ENCODE data around the gene ZNF451.
A peak's percentile ranks its signal among the peaks of the same experiment; 100 is the strongest.
"Not testable (repeated sequence)": the region's sequence is repeated elsewhere in the genome, so short reads cannot be mapped to it uniquely, and the experiment has no call there.

The ZNF451 gene, protein sequence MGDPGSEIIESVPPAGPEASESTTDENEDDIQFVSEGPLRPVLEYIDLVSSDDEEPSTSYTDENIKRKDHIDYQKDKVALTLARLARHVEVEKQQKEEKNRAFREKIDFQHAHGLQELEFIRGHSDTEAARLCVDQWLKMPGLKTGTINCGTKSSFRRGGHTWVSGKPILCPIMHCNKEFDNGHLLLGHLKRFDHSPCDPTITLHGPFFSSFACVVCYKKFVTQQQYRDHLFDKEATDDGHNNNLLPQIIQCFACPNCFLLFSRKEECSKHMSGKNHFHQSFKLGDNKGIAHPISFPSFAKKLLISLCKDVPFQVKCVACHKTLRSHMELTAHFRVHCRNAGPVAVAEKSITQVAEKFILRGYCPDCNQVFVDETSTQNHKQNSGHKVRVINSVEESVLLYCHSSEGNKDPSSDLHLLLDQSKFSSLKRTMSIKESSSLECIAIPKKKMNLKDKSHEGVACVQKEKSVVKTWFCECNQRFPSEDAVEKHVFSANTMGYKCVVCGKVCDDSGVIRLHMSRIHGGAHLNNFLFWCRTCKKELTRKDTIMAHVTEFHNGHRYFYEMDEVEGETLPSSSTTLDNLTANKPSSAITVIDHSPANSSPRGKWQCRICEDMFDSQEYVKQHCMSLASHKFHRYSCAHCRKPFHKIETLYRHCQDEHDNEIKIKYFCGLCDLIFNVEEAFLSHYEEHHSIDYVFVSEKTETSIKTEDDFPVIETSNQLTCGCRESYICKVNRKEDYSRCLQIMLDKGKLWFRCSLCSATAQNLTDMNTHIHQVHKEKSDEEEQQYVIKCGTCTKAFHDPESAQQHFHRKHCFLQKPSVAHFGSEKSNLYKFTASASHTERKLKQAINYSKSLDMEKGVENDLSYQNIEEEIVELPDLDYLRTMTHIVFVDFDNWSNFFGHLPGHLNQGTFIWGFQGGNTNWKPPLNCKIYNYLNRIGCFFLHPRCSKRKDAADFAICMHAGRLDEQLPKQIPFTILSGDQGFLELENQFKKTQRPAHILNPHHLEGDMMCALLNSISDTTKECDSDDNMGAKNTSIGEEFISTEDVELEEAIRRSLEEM

DNA sequence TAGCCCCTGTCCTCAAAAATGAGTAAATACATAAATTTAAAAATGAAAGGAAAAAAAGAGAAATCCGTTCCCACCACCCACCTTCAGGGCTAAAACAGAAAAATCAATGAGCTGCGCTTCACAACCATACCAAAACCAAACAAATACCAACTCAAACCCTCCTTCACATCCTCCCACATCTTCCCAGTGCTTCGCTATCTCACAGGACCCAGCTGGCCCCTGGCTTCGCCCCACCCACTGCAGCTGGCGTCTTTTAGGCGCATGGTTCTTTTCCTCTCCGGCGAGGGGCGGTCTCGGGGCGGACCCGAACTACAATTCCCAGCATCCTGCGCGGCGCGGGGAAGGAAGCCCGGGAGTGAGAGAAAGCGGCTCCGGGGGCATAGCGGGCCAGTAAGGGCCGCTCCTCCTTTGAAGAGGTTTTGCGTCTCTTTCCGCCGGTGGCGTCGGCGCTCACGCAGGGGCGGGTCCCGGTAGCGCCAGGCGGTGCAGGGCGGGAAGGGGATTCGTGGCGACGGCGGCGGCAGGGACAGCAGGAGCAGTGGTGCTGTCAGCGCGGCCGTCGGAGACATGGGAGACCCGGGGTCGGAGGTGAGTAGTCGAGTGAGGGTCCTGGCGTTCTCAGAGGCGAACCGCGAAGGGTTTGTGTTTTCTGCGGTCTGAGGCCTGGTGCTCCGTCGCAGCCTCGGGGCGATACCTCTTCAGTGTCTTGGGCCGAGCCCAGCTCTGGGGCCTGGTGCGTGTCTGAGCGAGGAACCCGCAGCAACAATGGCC is at the start of gene ZNF451:
Gene ZNF451 (plus strand): TSS at position 502 of the 771 bp plus-strand sequence. CDS start 66 bp downstream, at position 568.
- DNase-seq, result peak; percentile 99

DNA sequence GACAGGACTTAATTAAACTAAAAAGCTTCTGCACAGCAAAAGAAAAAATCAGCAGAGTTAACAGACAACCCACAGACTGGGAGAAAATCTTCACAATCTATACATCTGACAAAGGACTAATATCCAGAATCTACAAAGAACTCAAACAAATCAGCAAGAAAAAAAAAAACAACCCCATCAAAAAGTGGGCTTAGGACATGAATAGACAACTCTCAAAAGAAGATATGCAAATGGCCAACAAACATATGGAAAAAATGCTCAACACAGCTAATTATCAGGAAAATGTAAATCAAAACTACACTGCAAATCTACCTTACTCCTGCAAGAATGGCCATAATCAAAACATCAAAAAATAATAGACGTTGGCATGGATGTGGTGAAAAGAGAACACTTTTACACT is 45.9 kb upstream of the ZNF451 start:
- not testable (repeated sequence) for DNase-seq

DNA sequence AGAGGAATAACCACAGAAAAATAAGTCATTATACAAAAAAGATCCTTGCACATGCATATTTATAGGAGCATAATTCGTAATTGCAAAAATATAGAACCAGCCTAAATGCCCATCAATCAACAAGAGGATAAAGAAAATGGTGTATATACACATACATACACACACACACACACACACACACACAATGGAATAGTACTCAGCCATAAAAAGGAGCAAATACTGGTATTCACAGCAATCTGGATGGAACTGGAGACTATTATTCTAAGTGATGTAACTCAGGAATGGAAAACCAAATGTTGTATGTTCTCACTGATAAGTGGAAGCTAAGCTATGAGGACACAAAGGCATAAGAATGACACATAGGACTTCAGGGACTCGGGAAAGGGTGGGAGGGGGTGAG is 45.4 kb upstream of the ZNF451 start:
- DNase-seq, result no peak

DNA sequence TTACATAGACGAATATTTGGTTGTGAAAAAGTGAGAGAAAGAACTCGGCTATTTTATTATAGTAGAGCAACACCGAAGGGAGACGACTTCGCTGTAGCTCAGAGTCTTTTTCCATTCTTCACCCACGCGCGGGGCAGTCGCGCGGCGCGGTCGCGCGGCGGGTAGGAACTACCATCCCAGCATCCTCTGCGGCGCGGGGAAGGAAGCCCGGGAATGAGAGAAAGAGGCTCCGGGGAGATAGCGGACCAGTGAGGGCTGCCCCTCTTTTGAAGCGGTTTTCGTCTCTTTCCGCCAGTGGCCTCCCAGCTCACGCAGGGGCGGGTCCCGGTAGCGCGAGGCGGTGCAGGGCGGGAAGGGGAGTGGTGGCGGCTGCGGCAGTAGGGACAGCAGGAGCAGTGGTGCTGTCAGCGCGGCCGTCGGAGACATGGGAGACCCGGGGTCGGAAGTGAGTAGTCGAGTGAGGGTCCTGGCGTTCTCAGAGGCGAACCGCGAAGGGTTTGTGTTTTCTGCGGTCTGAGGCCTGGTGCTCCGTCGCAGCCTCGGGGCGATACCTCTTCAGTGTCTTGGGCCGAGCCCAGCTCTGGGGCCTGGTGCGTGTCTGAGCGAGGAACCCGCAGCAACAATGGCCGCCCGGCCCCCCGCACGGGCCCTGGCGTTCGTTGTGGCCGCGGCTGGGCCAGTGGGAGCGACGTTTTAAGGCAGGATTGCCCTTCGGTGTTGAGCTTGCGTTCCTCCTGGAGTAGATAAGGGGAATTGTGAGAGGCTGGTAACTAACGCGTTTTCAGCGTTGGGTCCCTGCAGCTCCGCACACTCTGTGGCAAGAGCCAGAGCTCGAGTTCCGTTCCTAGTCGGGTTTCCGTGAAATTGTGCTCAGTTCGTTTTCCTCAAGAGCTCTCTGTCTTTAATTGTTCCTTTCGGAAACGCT is 43.4 kb upstream of the ZNF451 start, which contains the start of gene KIAA1586:
Gene KIAA1586 (plus strand): TSS at position 362 of the 925 bp plus-strand sequence. CDS start 63 bp downstream, at position 425.
- peak; percentile 97 for DNase-seq

DNA sequence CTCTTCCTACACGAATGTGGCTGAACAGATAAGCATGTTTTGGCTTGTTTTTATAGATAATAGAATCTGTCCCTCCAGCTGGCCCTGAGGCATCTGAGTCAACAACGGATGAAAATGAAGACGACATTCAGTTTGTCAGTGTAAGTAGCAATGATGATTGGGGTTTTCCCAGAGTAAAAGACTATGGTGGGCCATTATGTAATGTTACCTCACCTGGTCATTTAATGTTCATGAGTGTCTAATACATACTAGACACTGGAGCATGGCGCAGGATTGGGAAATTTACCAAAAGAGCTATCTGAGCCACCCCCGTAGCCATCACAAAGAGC is 42.8 kb upstream of the ZNF451 start:
- DNase-seq, result not testable (repeated sequence)

DNA sequence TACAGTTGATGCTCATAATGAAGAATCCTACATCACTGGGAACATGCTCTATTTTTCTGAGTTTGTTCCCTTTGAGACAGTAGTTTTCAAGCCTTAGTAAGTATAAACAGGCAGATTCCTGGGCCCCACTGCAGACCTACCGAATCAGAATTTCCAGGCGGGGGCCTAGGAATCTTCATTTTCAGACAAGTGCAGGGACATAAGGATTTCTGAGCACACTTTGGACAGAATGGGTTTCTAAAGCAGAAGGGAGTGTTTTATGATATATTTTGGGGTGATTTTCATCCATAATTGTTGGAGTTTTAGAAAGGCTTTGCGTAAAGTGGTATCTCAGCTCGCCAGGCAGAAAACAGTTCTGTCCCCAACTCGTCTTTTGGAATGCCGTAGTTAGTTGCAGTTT is 42.1 kb upstream of the ZNF451 start:
- not testable (repeated sequence) for DNase-seq

DNA sequence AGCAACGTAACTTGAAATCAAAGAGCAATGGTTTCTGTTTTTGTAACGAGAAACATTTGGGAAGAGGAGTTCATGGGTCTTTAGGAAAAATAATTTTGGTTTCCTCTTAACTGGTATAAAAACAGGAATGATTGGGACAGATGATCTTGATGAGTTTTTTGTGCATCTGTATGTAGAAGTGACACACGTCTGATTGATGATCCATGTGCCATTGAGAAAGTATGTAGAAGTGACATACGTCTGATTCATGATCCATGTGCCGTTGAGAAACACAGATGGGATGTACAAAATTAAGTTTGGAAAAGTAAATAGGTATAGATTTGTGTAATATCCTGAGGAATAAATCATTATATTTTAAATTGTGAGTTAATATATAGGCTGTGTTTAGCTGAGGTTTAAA is 41.4 kb upstream of the ZNF451 start:
- DNase-seq, result peak; percentile 16

DNA sequence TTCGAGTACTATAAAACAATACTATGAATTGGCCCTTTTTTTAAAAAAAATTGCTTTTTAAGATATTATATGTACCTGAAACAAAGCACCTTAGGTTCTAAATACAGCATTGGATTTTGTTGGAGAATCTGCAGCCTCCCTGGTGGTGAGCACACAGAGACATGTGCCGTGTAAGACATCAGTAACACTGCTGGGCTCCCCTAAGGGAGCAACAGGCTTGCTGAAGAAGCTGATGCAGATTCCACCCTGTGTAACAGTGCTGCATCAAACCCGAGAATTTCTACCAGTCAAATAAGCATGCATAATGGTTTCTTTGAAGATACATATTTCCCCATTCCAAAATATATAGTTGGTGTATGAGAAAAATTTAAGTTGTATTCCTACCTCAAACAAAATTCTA is 26.1 kb upstream of the ZNF451 start:
- no peak for DNase-seq

DNA sequence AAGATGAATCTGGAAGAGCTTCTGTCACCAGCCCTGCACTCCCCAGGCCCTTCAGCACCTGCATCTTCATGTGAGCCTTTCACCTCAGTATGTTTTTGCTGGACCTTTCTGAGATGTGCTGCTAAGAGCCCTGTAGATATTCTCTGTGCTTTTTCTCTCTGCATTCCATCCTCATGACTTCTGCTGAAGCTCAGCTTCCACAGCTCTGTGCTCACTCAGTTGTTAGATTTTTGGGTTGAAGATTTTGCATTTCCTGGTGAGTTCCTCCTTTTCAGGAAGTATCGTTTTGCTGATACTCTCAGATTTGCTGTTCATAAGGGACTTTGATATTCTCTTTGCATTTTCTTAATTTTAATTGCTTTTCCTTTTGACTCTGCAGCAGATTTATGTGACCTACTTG is 25.2 kb upstream of the ZNF451 start:
- DNase-seq, result no peak

DNA sequence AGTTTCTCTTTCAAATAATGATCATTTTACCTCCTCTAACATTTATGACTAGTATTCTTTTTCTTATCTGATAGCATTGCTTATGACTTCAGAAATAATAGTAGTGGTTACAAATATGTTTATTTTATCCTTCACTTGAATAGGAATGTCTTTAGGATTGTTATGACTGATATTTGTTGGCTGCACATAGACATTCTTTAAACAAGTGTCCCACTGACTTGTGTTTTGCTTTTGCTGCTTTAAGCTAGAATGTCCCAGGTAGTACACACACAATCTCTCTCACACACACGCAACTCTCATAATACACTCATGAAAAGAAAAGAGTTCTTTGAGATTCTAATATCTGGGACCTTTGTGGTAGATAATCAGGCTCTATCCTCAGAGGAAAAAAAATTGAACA is 21.9 kb upstream of the ZNF451 start:
- no peak for DNase-seq

DNA sequence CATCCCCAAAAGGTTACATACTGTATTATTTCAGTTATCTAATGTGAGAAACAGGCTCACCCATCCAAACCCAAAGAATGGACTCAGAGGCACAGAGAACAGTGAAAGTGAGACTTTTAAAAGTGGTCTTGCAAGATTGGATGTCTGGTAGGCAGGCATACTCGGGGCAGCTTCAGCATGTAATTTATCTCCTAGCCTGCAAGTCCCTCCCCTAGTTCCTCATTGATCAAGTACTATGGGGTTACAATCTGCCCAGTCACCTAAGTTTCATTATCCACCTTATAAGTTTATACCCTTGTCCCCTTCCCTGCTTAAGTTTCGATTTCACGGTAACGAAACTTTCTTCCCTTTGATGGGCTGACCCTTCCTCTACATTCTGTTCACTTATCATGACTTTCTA is 20.8 kb upstream of the ZNF451 start:
- no peak for DNase-seq

DNA sequence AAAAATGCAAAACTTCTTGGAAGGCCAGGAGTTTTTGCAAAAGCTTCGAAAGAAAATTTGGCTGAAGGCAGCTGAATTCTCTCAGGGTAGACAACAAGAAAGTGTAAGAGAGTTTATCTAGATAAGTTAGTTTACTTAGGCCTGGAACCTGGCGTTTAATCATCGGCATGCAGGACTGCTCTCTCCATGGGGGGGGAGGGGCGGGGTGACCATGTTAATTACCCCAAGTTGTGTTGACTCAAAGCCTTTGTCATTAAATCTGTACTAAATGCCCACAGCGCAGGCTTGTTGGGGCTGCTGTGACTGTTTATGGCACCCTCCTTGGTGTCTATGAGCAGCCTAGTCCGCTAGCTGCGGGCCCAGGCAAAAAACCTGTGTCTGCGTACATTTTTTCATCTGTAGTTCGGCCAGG is 20.1 kb upstream of the ZNF451 start:
- no peak for DNase-seq

DNA sequence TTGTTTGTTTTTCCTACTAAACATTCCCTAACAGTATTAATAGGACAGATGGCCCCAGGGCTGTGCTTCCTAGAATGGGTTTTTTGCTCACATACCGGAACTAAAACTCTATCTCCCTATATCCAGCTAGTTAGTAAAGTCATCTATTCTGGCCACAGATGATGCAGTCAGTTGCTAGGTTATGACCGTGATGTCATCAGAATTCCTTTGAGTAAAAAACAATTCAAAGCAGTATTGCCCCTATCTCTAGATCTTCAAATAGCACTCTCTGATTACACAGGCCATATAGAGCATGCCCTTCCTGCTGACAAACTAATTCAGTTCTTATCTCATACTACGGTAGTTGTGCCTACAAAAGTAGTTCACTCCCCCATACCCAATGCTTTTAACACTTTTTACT is 17.9 kb upstream of the ZNF451 start:
- DNase-seq, result no peak

DNA sequence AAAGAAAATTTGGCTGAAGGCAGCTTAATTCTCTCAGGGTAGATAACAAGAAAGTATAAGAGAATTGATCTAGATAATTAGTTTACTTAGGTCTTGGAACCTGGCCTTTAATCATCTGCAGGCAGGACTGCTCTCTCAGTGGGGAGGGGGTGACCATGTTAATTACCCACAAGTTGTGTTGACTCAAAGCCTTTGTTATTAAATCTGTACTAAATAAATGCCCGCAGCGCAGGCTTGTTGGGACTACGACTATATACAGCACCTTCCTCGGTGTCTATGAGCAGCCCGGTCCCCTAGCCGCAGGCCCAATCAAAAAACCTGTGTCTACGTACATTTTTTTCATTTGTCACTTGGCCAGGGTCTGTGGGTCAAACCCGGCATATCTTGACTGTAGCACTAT is 15.6 kb upstream of the ZNF451 start:
- DNase-seq, result no peak

DNA sequence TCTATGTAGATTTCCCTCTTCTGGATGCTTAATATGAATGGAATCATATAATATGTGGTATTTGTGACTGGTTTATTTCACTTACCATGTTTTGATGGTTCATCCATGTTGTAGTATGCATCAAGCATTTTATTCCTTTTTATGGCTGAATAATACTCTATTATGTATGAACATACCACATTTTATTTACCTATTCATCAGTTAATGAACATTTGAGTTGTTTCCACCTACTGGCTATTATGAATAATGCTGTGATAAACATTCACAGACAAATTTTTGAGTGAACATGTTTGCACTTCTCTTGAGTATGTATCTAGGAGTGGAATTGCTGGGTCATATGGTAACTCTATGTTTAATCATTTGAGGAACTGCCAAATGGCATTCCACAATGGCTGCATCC is 14.9 kb upstream of the ZNF451 start:
- no peak for DNase-seq

DNA sequence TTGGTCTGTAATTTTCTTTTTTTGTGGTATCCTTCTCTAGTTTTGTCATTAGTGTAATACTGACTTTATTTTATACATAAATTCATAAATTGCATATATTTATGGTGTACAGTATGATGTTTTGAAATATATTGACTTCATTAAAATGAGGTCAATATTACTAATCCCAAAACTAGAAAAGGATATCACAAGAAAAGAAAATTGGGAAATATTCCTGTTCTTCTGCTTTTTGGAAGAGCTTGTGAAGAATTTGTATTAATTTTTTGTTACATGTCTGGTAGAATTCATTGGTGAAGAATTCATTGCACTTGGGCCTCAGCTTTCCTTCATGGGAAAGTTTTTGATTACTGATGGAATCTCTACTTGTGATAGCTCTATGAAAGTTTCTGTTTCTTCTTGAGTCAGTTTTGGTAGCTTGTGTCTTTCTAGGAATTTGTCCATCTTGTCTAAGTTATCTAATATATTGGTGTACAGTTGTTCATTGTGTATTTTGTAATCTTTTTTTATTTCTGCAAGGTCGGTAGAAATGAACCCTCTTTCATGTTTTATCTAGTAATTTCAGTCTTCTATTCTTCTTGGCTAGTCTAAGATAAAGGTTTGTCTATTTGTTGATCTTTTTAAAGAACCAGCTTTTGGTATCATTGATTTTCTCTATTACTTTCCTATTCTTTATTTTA is 11.3 kb upstream of the ZNF451 start:
- DNase-seq, result no peak

DNA sequence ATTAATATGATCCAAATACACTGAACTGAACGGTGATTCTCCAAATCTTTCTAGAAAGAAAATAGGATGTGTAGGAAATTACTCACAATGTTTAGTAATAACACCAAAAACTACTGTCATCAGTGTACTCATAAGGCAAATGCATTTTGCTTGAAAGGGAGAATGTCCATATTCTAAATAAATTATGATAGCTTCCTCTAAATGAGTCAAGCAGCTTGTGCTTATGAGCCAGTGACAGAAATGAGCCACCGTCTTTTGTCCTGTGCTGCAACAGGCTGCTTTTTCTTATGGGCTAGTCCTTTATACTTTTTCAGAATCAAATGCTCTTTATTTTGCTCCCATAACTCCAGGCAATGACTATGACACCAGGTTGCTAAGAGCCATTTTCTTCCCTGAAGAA is 4.5 kb upstream of the ZNF451 start:
- DNase-seq, result no peak

DNA sequence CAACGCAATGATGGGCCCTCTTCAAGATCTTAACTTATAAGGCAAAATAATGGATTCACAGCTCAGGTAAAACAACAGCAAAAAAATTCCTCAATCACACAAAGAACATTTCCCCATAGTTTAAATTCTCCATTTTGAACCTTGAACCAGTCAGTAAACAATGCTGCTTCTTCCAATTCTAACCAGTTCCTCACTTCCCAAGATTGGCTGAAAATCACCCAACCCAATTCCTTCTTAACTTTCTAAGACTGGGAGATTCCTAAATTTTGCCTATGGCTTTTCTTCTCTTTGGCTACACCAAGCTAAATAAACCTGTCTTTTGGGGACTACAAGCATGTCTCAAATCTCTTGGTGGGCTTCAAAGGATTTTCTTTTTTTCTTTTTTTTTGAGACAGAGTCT is 3.1 kb upstream of the ZNF451 start:
- no peak for DNase-seq

DNA sequence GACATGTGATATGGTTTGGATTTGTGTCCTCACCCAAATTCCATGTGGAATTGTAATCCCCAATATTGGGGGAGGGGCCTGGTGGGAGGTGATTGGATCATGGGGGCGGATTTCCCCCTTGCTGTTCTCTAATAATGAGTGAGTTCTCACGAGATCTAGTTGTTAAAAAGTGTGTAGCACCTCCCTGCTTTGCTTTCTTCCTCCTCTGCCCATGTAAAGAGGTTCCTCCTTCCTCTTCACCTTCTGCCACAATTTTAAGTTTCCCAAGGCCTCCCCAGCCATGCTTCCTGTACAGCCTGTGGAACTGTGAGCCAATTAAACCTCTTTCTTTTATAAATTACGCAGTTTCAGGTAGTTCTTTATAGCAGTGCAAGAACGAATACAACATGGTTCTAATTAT is 2.1 kb upstream of the ZNF451 start:
- peak; percentile 52 for DNase-seq

DNA sequence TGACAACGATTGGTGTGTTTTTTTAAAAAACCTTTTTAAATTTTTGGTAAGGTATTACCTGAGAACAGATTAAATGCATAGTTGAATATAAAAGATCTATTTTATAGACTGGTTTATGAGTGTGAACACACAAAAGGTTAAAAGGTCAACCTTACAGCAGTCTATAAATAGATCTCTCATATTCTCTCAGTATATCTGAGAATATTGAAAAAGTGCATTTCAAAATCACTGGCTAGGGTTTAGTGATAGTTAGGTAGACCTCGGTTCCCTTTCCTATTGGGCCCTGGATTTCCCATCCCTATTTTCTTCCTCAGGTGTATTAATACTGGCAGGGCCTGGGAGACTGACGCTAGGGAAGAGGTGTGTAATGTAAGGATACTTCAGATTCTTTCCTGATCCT is 723 bp upstream of the ZNF451 start:
- peak; percentile 72 for DNase-seq

DNA sequence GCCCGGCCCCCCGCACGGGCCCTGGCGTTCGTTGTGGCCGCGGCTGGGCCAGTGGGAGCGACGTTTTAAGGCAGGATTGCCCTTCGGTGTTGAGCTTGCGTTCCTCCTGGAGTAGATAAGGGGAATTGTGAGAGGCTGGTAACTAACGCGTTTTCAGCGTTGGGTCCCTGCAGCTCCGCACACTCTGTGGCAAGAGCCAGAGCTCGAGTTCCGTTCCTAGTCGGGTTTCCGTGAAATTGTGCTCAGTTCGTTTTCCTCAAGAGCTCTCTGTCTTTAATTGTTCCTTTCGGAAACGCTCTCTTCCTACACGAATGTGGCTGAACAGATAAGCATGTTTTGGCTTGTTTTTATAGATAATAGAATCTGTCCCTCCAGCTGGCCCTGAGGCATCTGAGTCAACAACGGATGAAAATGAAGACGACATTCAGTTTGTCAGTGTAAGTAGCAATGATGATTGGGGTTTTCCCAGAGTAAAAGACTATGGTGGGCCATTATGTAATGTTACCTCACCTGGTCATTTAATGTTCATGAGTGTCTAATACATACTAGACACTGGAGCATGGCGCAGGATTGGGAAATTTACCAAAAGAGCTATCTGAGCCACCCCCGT is 575 bp downstream of the ZNF451 start:
- not testable (repeated sequence) for DNase-seq

Measured in NCI-H82 (cell line).